GM23338 (cell line): ENCODE results near the gene UNC93A. TPM values are rescaled to one million over a fixed set of nuclear protein-coding genes. Genes with fewer than 3 reads are reported as not detected.

ENCODE experiments used
- ATAC-seq: fragments of 200-7000 bp; cut with Tn5 transposase; 3 replicates; pipeline ENCODE4 v1.9.1; 2020
- DNase-seq: peaks from one replicate; pipeline ENCODE4 v3.0.0-alpha.2; 2015; ENCODE audit warnings: low spot score
- H2AFZ ChIP-seq: fragments of 200-600 bp; sonication (generic); 2 replicates; pipeline ENCODE4 v1.8.0; 2016; ENCODE audit warnings: antibody characterized with exemption, mild to moderate bottlenecking, moderate library complexity
- H3F3A ChIP-seq: fragments of 200-600 bp; sonication (generic); replicated peaks from 2 replicates; pipeline ENCODE4 v1.8.0; 2017; ENCODE audit warnings: antibody characterized with exemption, mixed run types, low read depth
- H3K27ac ChIP-seq: fragments of 200-600 bp; sonication (generic); 2 replicates; pipeline ENCODE4 v1.6.1; 2016; ENCODE audit warnings: low read depth
- H3K27me3 ChIP-seq: fragments of 200-600 bp; sonication (generic); 2 replicates; pipeline ENCODE4 v1.8.0; 2016; ENCODE audit warnings: mild to moderate bottlenecking, mixed run types, moderate library complexity; ENCODE audit not compliant: insufficient read depth
- H3K36me3 ChIP-seq: fragments of 200-600 bp; sonication (generic); 2 replicates; pipeline ENCODE4 v1.8.0; 2016; ENCODE audit warnings: mild to moderate bottlenecking; ENCODE audit not compliant: insufficient read depth
- H3K4me1 ChIP-seq: fragments of 200-600 bp; sonication (generic); 2 replicates; pipeline ENCODE4 v1.8.0; 2016; ENCODE audit warnings: mild to moderate bottlenecking, moderate library complexity; ENCODE audit not compliant: insufficient read depth
- H3K4me2 ChIP-seq: fragments of 200-600 bp; sonication (generic); 2 replicates; pipeline ENCODE4 v1.7.1; 2017; ENCODE audit warnings: mixed run types
- H3K4me3 ChIP-seq: fragments of 200-600 bp; sonication (generic); 2 replicates; pipeline ENCODE4 v1.6.1; 2016; ENCODE audit warnings: mixed run types
- H3K79me2 ChIP-seq: fragments of 200-600 bp; sonication (generic); replicated peaks from 2 replicates; pipeline ENCODE4 v1.8.0; 2017; ENCODE audit warnings: mild to moderate bottlenecking; ENCODE audit not compliant: insufficient read depth
- H3K9me2 ChIP-seq: fragments of 200-600 bp; sonication (generic); 2 replicates; pipeline ENCODE4 v1.8.0; 2017; ENCODE audit not compliant: insufficient read depth
- H4K20me1 ChIP-seq: fragments of 200-600 bp; sonication (generic); replicated peaks from 2 replicates; pipeline ENCODE4 v1.8.0; 2017; ENCODE audit warnings: mild to moderate bottlenecking; ENCODE audit not compliant: insufficient read depth
- H3K27ac Mint-ChIP-seq: 2 replicates; pipeline ENCODE4 v1.8.0; 2020; ENCODE audit warnings: inconsistent platforms, mild to moderate bottlenecking, moderate library complexity, mixed read lengths
- H3K27me3 Mint-ChIP-seq: 3 replicates; pipeline ENCODE4 v1.8.0; 2022; ENCODE audit warnings: low read depth, mild to moderate bottlenecking, moderate library complexity, mixed read lengths, inconsistent platforms; ENCODE audit not compliant: insufficient read depth, poor library complexity
- H3K36me3 Mint-ChIP-seq: 3 replicates; pipeline ENCODE4 v1.8.0; 2021; ENCODE audit warnings: low read depth, mild to moderate bottlenecking, inconsistent platforms, moderate library complexity, mixed read lengths
- H3K4me1 Mint-ChIP-seq: 3 replicates; pipeline ENCODE4 v1.8.0; 2020; ENCODE audit warnings: mild to moderate bottlenecking, inconsistent platforms, mixed read lengths
- H3K4me3 Mint-ChIP-seq: 3 replicates; pipeline ENCODE4 v1.8.0; 2021; ENCODE audit warnings: moderate library complexity, mild to moderate bottlenecking, inconsistent platforms, mixed read lengths
- H3K9me3 Mint-ChIP-seq: 3 replicates; pipeline ENCODE4 v1.8.0; 2020; ENCODE audit warnings: moderate library complexity, mild to moderate bottlenecking, inconsistent platforms, mixed read lengths
- CREB1 ChIP-seq: fragments of 250-450 bp; sonication (Bioruptor Pico); IDR thresholded peaks from 2 replicates; pipeline ENCODE4 v1.5.0; 2020; ENCODE audit warnings: low read depth, mild to moderate bottlenecking, moderate library complexity
- EZH2 ChIP-seq: fragments of 200-600 bp; sonication (generic); IDR thresholded peaks from one replicate; pipeline ENCODE4 v1.8.0; 2017; ENCODE audit warnings: antibody characterized with exemption, mild to moderate bottlenecking, low read depth; ENCODE audit not compliant: unreplicated experiment
- EZH2phosphoT487 ChIP-seq: fragments of 200-600 bp; sonication (generic); IDR thresholded peaks from one replicate; pipeline ENCODE4 v1.8.1; 2018; ENCODE audit warnings: antibody characterized with exemption; ENCODE audit not compliant: unreplicated experiment
- JUNB ChIP-seq: IDR thresholded peaks from one replicate; pipeline ENCODE4 v1.6.1; 2016; ENCODE audit warnings: antibody characterized with exemption; ENCODE audit not compliant: unreplicated experiment
- NANOG ChIP-seq: IDR thresholded peaks from 2 replicates; pipeline ENCODE4 v1.6.1; 2016; ENCODE audit warnings: antibody characterized with exemption, borderline replicate concordance
- POLR2AphosphoS5 ChIP-seq: IDR thresholded peaks from 2 replicates; pipeline ENCODE4 v1.6.1; 2016; ENCODE audit warnings: antibody characterized with exemption, low read depth
- STAT1 ChIP-seq: IDR thresholded peaks from one replicate; pipeline ENCODE4 v1.6.1; 2016; ENCODE audit warnings: antibody characterized with exemption; ENCODE audit not compliant: unreplicated experiment
- polyA plus RNA-seq: library from polyadenylated mRNA; unstranded; fragments of >200 nt; fragmentation: Nextera tagmentation; extraction: Ambion mirVana; gene quantifications from 2 replicates; pipeline ENCODE4 v1.2.1, GENCODE V29; 2016
- total RNA-seq: library from RNA; depleted of rRNA; stranded (reverse); fragments of >200 nt; shearing (Covaris generic); gene quantifications from 2 replicates; pipeline ENCODE4 v1.2.3, GENCODE V29; 2014
- TF ChIP-seq, protein P1 (sequence below): IDR thresholded peaks from 2 replicates; pipeline ENCODE4 v1.6.1; 2016; ENCODE audit warnings: antibody characterized with exemption
- TF ChIP-seq, protein P2 (sequence below), 2 experiments: fragments of 200-600 bp in 1 of 2; sonication (generic) in 1 of 2; conservative IDR thresholded peaks; 2 replicates each; pipeline versions ENCODE4 v1.5.1 to v1.6.1; 2016 to 2017; ENCODE audit warnings: antibody characterized with exemption in 2 of 2, low read depth in 2 of 2, mild to moderate bottlenecking in 2 of 2, moderate library complexity in 1 of 2
- TF ChIP-seq, protein P3 (sequence below): fragments of 250-450 bp; sonication (Bioruptor Pico); IDR thresholded peaks from 2 replicates; pipeline ENCODE4 v1.5.0; 2020; ENCODE audit warnings: mild to moderate bottlenecking, moderate library complexity
- TF ChIP-seq, protein P4 (sequence below): IDR thresholded peaks from one replicate; pipeline ENCODE4 v1.6.1; 2018; ENCODE audit warnings: antibody characterized with exemption; ENCODE audit not compliant: unreplicated experiment

UNC93A gene
- total and polyA plus RNA-seq, 2 experiments from 2014 or later = 0.18 to 0.28 TPM

DNA sequence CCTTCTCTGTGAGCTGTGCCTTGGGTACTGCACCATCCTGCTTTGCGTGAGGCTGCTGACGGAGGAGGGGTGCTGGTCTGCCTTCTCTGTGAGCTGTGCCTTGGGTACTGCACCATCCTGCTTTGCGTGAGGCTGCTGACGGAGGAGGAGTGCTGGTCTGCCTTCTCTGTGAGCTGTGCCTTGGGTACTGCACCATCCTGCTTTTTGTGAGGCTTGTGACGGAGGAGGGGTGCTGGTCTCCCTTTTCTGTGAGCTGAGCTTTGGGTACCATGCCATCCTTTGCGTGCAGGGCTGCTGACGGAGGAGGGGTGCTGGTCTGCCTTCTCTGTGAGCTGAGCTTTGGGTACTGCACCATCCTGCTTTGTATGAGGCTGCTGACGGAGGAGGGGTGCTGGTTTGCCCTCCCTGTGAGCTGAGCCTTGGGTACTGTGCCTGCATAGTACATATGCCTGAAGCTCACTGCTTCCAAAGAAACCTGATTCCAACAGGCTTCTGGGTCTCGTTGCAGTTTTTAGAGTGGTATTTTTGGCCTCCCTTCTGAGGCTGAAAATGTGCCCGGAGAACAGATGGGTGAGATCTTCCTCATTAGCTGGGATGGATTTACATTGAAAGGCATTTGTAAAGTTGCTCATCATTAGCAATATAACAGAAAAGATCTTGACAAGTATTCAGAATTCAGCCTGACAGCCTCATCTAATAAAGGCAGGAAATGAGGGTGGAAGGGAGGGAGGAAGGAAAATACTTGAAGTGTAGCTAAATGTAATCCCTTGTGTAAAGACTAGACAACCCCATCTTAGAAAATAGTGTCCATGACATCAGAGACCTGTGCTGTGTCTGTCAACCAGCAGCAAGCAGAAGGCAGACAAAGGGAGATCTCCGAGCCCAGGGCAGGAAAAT, 46.8 kb upstream of the UNC93A start:
- TF ChIP-seq EZH2 = no peak
- TF ChIP-seq, protein P1, sequence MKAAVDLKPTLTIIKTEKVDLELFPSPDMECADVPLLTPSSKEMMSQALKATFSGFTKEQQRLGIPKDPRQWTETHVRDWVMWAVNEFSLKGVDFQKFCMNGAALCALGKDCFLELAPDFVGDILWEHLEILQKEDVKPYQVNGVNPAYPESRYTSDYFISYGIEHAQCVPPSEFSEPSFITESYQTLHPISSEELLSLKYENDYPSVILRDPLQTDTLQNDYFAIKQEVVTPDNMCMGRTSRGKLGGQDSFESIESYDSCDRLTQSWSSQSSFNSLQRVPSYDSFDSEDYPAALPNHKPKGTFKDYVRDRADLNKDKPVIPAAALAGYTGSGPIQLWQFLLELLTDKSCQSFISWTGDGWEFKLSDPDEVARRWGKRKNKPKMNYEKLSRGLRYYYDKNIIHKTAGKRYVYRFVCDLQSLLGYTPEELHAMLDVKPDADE = no peak
- peak; percentile 82 for TF ChIP-seq NANOG
- TF ChIP-seq CREB1 (CRISPR knock-in tag) = no peak
- TF ChIP-seq, protein P2, sequence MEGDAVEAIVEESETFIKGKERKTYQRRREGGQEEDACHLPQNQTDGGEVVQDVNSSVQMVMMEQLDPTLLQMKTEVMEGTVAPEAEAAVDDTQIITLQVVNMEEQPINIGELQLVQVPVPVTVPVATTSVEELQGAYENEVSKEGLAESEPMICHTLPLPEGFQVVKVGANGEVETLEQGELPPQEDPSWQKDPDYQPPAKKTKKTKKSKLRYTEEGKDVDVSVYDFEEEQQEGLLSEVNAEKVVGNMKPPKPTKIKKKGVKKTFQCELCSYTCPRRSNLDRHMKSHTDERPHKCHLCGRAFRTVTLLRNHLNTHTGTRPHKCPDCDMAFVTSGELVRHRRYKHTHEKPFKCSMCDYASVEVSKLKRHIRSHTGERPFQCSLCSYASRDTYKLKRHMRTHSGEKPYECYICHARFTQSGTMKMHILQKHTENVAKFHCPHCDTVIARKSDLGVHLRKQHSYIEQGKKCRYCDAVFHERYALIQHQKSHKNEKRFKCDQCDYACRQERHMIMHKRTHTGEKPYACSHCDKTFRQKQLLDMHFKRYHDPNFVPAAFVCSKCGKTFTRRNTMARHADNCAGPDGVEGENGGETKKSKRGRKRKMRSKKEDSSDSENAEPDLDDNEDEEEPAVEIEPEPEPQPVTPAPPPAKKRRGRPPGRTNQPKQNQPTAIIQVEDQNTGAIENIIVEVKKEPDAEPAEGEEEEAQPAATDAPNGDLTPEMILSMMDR (conservative IDR thresholded peaks at IDR 0.05; ENCODE audit: low read depth in 2 of 2) = no peak
- TF ChIP-seq EZH2phosphoT487 = no peak
- no peak for TF ChIP-seq STAT1
- peak; percentile 25; the same call in 1 of the 2 replicates for TF ChIP-seq POLR2AphosphoS5
- TF ChIP-seq, protein P3, sequence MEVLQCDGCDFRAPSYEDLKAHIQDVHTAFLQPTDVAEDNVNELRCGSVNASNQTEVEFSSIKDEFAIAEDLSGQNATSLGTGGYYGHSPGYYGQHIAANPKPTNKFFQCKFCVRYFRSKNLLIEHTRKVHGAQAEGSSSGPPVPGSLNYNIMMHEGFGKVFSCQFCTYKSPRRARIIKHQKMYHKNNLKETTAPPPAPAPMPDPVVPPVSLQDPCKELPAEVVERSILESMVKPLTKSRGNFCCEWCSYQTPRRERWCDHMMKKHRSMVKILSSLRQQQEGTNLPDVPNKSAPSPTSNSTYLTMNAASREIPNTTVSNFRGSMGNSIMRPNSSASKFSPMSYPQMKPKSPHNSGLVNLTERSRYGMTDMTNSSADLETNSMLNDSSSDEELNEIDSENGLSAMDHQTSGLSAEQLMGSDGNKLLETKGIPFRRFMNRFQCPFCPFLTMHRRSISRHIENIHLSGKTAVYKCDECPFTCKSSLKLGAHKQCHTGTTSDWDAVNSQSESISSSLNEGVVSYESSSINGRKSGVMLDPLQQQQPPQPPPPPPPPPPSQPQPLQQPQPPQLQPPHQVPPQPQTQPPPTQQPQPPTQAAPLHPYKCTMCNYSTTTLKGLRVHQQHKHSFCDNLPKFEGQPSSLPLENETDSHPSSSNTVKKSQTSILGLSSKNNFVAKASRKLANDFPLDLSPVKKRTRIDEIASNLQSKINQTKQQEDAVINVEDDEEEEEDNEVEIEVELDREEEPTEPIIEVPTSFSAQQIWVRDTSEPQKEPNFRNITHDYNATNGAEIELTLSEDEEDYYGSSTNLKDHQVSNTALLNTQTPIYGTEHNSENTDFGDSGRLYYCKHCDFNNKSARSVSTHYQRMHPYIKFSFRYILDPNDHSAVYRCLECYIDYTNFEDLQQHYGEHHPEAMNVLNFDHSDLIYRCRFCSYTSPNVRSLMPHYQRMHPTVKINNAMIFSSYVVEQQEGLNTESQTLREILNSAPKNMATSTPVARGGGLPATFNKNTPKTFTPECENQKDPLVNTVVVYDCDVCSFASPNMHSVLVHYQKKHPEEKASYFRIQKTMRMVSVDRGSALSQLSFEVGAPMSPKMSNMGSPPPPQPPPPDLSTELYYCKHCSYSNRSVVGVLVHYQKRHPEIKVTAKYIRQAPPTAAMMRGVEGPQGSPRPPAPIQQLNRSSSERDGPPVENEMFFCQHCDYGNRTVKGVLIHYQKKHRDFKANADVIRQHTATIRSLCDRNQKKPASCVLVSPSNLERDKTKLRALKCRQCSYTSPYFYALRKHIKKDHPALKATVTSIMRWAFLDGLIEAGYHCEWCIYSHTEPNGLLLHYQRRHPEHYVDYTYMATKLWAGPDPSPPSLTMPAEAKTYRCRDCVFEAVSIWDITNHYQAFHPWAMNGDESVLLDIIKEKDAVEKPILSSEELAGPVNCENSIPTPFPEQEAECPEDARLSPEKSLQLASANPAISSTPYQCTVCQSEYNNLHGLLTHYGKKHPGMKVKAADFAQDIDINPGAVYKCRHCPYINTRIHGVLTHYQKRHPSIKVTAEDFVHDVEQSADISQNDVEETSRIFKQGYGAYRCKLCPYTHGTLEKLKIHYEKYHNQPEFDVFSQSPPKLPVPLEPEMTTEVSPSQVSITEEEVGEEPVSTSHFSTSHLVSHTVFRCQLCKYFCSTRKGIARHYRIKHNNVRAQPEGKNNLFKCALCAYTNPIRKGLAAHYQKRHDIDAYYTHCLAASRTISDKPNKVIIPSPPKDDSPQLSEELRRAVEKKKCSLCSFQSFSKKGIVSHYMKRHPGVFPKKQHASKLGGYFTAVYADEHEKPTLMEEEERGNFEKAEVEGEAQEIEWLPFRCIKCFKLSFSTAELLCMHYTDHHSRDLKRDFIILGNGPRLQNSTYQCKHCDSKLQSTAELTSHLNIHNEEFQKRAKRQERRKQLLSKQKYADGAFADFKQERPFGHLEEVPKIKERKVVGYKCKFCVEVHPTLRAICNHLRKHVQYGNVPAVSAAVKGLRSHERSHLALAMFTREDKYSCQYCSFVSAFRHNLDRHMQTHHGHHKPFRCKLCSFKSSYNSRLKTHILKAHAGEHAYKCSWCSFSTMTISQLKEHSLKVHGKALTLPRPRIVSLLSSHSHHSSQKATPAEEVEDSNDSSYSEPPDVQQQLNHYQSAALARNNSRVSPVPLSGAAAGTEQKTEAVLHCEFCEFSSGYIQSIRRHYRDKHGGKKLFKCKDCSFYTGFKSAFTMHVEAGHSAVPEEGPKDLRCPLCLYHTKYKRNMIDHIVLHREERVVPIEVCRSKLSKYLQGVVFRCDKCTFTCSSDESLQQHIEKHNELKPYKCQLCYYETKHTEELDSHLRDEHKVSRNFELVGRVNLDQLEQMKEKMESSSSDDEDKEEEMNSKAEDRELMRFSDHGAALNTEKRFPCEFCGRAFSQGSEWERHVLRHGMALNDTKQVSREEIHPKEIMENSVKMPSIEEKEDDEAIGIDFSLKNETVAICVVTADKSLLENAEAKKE = no peak
- TF ChIP-seq, protein P4, sequence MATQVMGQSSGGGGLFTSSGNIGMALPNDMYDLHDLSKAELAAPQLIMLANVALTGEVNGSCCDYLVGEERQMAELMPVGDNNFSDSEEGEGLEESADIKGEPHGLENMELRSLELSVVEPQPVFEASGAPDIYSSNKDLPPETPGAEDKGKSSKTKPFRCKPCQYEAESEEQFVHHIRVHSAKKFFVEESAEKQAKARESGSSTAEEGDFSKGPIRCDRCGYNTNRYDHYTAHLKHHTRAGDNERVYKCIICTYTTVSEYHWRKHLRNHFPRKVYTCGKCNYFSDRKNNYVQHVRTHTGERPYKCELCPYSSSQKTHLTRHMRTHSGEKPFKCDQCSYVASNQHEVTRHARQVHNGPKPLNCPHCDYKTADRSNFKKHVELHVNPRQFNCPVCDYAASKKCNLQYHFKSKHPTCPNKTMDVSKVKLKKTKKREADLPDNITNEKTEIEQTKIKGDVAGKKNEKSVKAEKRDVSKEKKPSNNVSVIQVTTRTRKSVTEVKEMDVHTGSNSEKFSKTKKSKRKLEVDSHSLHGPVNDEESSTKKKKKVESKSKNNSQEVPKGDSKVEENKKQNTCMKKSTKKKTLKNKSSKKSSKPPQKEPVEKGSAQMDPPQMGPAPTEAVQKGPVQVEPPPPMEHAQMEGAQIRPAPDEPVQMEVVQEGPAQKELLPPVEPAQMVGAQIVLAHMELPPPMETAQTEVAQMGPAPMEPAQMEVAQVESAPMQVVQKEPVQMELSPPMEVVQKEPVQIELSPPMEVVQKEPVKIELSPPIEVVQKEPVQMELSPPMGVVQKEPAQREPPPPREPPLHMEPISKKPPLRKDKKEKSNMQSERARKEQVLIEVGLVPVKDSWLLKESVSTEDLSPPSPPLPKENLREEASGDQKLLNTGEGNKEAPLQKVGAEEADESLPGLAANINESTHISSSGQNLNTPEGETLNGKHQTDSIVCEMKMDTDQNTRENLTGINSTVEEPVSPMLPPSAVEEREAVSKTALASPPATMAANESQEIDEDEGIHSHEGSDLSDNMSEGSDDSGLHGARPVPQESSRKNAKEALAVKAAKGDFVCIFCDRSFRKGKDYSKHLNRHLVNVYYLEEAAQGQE = no peak
- TF ChIP-seq JUNB = no peak
- peaks cover 25% of the 10 kb centered on the region; the same call in 1 of the 2 replicates for H3F3A ChIP-seq
- H3K27me3 ChIP-seq = no peaks in the 10 kb centered on the region
- Mint-ChIP-seq H3K4me1 (peaks cover 80% of the 10 kb centered on the region), H3K27ac (peak overlapping the region; percentile 68), H3K9me3 (peaks cover 7% of the 10 kb centered on the region; the same call in 1 of the 3 replicates), H3K36me3 (peaks cover 38% of the 10 kb centered on the region), H3K4me3 (peak overlapping the region; percentile 47), H3K27me3 (peaks cover 12% of the 10 kb centered on the region)
- peak overlapping the region; percentile 89 for H3K27ac ChIP-seq
- no peaks in the 10 kb centered on the region for H4K20me1 ChIP-seq
- H3K79me2 ChIP-seq = peaks cover 3% of the 10 kb centered on the region; the same call in 1 of the 2 replicates
- H3K4me1 ChIP-seq = peaks cover 46% of the 10 kb centered on the region
- no peaks in the 10 kb centered on the region for H3K9me2 ChIP-seq
- peak overlapping the region; percentile 68 for H3K4me2 ChIP-seq
- peaks cover 5% of the 10 kb centered on the region; the same call in 1 of the 2 replicates for H3K36me3 ChIP-seq
- DNase-seq = no peak
- peak; percentile 55 for ATAC-seq
- H3K4me3 ChIP-seq = peak overlapping the region; percentile 14
- no peak overlapping the region for H2AFZ ChIP-seq
